ENCODE data around the gene GLB1L2. TPM values are rescaled to one million over a fixed set of nuclear protein-coding genes. Genes with fewer than 3 reads are reported as not detected.

The GLB1L2 gene
- polyA plus RNA-seq, 1 of the 3 experiments (the other 2 are of a cell fraction) = 3.4 TPM

- H2AFZ ChIP-seq (ENCODE audit: low read depth) = no peak overlapping the region
- no peak overlapping the region for H3K4me3 ChIP-seq (ENCODE audit: low read depth in 2 of 2, low read length in 1 of 2)
- WGBS (ENCODE audit: low lambda C conversion rate) = 89% methylated on average over 17 of the region's 78 CpGs
Measured at GRCh38 chr11:134383576-134384221, 51.9 kb downstream of the GLB1L2 start.

More at GRCh38 chr11:134383576-134384221, 51.9 kb downstream of the GLB1L2 start:
- Histone ChIP-seq H4K20me1 (ENCODE audit: insufficient read depth) (no peaks in the 10 kb centered on the region), H3K4me2 (no peak overlapping the region), H3K9me2 (no peaks in the 10 kb centered on the region), H3K9ac (no peak overlapping the region), H3K27ac (ENCODE audit: low read depth in 2 of 2, low read length in 1 of 2) (no peak overlapping the region), H3K9me3 (no peaks in the 10 kb centered on the region), H3K36me3 (replicated peaks in 1 of 2; ENCODE audit: control insufficient read depth in 1 of 2, insufficient read depth in 2 of 2, low read length in 1 of 2) (no peaks in the 10 kb centered on the region), H3F3A (replicated peaks; ENCODE audit: insufficient read depth) (no peaks in the 10 kb centered on the region), H3K27me3 (ENCODE audit: insufficient read depth) (no peaks in the 10 kb centered on the region), H3K79me2 (ENCODE audit: insufficient read depth) (no peaks in the 10 kb centered on the region), H3K4me1 (ENCODE audit: control insufficient read depth in 1 of 2, insufficient read depth in 2 of 2, low read depth in 1 of 2, low read length in 1 of 2) (peaks cover 0 to 11% of the 10 kb centered on the region in 2 experiments; a peak in 1 of 4 replicates)
- POLR2A ChIA-PET = no interaction called here
- no peak for TF ChIP-seq EZH2phosphoT487 (IDR thresholded peaks at IDR 0.05; ENCODE audit: borderline replicate concordance, low read depth)
- no peak for TF ChIP-seq ELF1 (IDR thresholded peaks at IDR 0.05)
- no peak for TF ChIP-seq RCOR1 (IDR thresholded peaks at IDR 0.05; ENCODE audit: low read length)
- no peak for TF ChIP-seq USF2 (IDR thresholded peaks at IDR 0.05; ENCODE audit: borderline replicate concordance, low read depth, low read length)
- no peak for TF ChIP-seq GATA2 (CRISPR knock-in tag; IDR thresholded peaks at IDR 0.05)
- no peak for TF ChIP-seq NRF1 (IDR thresholded peaks at IDR 0.05; ENCODE audit: low read depth, low read length)
- no peak for TF ChIP-seq MEF2A (IDR thresholded peaks at IDR 0.05; ENCODE audit: borderline replicate concordance, low read depth)
- no peak for TF ChIP-seq CHD2 (IDR thresholded peaks at IDR 0.05; ENCODE audit: low read length, partially characterized antibody)
- no peak for TF ChIP-seq MXI1 (IDR thresholded peaks at IDR 0.05; ENCODE audit: low read depth, low read length)
- TF ChIP-seq TEAD4 (IDR thresholded peaks at IDR 0.05; ENCODE audit: borderline replicate concordance, insufficient read depth) = no peak
- TF ChIP-seq RAD21 (IDR thresholded peaks at IDR 0.05; ENCODE audit: low read length) = no peak
- no peak for TF ChIP-seq NFIC (IDR thresholded peaks at IDR 0.05; ENCODE audit: borderline replicate concordance)
- no peak for TF ChIP-seq TCF12 (IDR thresholded peaks at IDR 0.05)
- no peak for TF ChIP-seq PBX3 (IDR thresholded peaks at IDR 0.05)
- TF ChIP-seq FOXJ3 (CRISPR knock-in tag; IDR thresholded peaks at IDR 0.05) = no peak
- TF ChIP-seq REST (IDR thresholded peaks at IDR 0.05; ENCODE audit: low read depth, low read length) = no peak
- TF ChIP-seq MAX (IDR thresholded peaks at IDR 0.05; ENCODE audit: low read depth) = no peak
- TF ChIP-seq SMC3 (IDR thresholded peaks at IDR 0.05; ENCODE audit: low read depth, low read length) = no peak
- TF ChIP-seq GABPA (IDR thresholded peaks at IDR 0.05; ENCODE audit: low read depth) = no peak
- DNase-seq = no peak
- CTCF ChIA-PET = no interaction called here
